Left ventricle myocardium superior (tissue), 1 donor: ENCODE measurements around the gene MERTK. TPM values are rescaled to one million over a fixed set of nuclear protein-coding genes. Genes with fewer than 3 reads are reported as not detected.
A peak's percentile ranks its signal among the peaks of the same experiment; 100 is the strongest.
"Not testable (repeated sequence)": the region's sequence is repeated elsewhere in the genome, so short reads cannot be mapped to it uniquely, and the experiment has no call there.

Experiments used
- ATAC-seq: fragments of 200-7000 bp; cut with Tn5 transposase; one replicate; pipeline ENCODE4 v1.9.1; 2020; ENCODE audit warnings: mild to moderate bottlenecking, moderate library complexity
- DNase-seq: peaks from one replicate; pipeline ENCODE4 v3.0.0-alpha.2; 2020
- intact Hi-C: fragments of 100-400 bp; cut with micrococcal nuclease; formaldehyde crosslinking; loops from one replicate; pipeline ENCODE4 v1.11.0; 2022
- total RNA-seq: library from RNA; stranded (reverse); fragmentation: NEBNext Ultra II Directional; extraction: Animal tissue kit (Norgen Biotek cat#: 25700); gene quantifications from one replicate; pipeline ENCODE4 v1.2.1, GENCODE V29; 2021
- donor health status: DM: no; HTN: yes; CAD: no; lungs with severe emphysema.

MERTK gene
- total RNA-seq, 1 donor from 2014 or later = 5.0 TPM

DNA sequence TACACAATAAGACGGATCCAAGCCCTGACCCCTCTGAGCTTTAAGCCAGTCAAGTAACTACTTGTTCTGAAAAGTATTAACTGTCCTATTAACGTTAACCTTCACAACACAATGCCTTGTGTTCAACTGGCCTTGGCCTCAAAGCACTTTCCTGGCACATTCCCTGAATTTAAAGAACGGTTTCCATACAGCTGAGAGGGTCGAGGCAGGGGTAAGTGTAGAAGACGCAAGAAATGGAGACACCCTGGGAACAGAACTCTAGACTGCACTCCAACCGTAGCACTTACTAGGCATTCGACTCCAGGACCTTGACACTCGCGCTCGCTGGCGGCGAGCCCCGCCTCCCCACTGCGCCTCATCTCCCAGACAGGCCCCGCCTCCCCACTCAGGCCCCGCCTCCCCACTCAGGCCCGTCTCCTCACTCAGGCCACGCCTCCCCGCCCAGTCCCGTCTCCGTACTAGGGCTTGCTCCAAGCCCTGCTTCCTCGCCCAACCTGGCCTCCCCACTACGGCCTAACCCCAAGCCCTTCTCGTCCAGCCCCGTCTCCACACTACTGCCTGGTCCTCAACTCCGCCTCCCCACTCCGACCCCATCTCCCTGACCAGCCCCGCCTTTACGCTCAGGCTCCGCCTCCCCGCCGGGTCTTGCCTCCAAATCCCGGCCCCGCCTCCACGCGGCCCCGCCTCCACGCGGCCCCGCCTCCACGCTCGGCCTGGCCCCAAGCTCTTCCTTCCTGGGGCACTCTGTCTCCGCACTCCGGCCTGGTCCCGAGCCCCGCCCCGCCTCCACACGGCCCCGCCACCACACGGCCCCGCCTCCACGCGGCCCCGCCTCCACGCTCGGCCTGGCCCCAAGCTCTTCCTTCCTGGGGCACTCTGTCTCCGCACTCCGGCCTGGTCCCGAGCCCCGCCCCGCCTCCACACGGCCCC, 155.8 kb downstream of the MERTK start:
- DNase-seq = peak; percentile 99
- intact Hi-C loops = loop anchor here (5.0 kb wide), 1 partner anchor 167 kb away; no protein-coding TSS in a partner anchor
- peak; percentile 77 for ATAC-seq

DNA sequence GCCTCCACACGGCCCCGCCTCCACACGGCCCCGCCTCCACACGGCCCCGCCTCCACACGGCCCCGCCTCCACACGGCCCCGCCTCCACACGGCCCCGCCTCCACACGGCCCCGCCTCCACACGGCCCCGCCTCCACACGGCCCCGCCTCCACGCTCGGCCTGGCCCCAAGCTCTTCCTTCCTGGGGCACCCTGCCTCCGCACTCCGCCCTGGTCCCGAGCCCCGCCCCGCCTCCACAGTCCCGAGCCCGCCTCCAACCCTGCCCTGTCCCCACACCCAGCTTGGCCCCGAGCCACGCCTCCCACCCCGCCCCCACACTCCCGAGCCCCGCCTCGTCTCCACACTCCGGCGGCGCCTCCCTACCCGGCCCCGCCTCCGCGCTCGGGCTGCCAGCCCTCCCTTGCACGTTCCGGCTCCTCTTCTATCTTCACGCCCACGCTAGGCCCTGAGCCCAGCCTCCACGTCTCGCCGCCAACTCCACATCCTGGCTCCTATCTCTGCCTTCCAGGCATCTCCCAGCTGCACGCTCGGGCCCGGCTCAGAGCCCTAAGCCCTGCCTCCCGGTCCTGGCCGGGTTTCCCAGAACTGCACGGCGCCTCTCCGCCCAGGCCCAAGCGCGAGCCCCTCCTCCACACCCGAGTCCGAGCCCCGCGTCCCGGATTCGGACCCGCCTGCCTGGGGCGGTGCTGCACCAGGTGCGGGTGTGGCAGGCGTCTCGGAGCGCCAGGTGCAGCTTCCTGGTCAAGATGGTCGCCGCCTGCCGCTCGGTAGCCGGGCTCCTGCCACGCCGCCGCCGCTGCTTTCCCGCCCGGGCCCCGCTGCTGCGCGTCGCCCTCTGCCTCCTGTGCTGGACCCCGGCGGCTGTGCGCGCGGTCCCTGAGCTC, 156.7 kb downstream of the MERTK start, which contains the start of gene TMEM87B:
TSS of gene TMEM87B (plus strand) at position 423 of the 883 bp plus-strand sequence. CDS start at position 746, 323 bp downstream.
- DNase-seq (peak; percentile 98), ATAC-seq (peak; percentile 79)
- intact Hi-C loops = loop anchor here (5.0 kb wide), 1 partner anchor 168 kb away; no protein-coding TSS in a partner anchor

DNA sequence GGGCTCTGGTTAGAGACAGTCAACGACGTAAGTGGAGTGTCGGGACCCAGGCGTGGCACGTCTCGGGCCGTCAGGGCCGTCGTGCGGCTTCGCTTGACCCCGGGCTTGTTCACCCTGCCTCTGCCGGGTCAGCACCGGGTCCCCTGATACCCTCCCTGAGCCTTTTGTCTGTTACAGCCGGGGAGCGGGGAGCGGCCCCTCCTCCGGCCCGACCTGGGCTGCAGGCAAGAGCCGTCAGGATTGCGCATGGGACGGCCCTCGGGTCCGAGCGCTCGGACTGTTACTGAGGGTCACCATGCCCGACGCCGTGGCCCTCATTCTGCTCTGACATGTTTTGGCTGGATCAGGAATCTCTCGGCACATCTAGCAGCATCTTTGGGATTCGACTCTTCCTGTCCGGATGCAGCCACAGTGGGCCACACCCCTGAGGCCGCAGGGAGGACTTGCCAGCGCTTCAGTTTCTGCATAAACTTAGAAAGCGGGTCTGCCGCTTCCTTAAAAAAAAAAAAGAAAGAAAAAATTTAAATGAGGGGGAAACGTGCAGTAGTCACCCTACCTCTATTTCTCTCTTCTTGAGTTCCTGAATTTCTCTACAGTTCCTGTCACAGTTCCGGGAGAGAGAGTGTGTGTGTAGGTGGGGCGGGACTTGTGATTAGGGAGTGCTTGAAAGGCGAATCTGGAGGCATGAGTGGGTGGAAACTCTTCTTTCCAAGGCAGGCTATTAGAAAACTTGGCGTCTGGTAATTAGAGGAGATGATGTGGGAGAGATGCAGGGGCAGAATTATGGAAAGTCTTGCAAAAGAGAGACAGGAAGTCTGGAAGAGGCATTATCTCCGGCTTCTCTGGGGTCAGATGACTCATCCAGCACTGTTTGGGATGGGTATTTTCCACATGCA, 157.6 kb downstream of the MERTK start:
- DNase-seq (peak; percentile 77), ATAC-seq (peak; percentile 20)
- intact Hi-C loops = no loop called here

DNA sequence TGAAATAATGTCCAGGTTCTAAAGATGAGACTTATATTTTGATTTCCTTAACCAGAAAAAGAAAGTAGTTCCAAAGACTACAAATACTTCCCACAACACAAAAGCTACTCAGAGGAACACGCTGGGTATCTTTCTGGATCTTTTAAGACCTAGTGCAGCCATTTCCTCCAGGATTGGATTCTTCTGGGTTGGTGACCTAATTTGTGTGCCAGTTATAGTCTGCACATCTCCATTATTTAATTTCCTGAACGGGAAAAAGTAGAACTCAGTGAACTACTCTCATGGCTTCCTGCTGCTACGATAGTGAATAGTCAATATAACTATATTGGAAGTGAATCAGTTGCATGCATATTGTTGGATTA, 158.2 kb downstream of the MERTK start:
- no peak for DNase-seq
- intact Hi-C loops = no loop called here

DNA sequence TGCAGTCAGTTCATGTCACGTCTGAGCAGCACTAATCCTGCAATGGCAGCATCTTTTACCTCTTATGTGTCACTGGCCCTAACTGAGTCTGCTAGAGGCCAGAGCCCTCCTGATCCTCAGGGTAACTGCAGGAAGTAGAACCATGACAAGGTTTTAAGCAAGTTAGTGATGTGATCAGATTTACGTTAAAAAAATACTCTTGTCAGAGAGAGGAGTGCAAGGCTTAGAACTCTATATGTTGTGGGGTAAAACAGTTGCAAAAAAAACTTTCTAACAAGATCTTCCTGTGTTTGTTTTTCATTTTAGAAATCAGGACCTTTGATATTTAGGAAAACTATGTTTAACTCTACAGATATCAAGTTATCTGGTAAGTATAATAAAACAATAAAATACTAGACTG, 161.3 kb downstream of the MERTK start:
- no peak for ATAC-seq
- intact Hi-C loops = no loop called here
- DNase-seq = no peak

More for the DNA sequence above, 158.2 kb downstream of the MERTK start:
- ATAC-seq = no peak

DNA sequence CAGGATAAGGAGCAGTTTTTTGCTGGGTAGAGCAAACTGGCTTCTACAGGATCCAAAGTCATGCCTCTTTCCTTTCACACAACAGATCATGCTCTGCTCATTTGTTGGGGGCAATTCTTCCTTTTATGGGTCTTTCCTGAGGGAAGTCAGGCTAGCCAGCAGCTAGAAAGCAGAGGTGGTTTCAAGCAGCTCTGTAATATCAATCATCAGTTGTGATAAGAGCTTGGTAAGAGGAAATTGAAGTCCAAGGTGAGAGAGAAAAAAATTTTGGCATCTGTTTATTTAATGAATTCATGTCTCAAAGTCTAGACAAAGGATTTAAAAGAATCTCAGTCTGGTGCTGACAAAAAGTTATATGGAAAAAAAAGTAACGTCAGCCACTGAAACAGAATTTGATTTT, 162.9 kb downstream of the MERTK start:
- ATAC-seq = no peak
- intact Hi-C loops = no loop called here
- DNase-seq = no peak

DNA sequence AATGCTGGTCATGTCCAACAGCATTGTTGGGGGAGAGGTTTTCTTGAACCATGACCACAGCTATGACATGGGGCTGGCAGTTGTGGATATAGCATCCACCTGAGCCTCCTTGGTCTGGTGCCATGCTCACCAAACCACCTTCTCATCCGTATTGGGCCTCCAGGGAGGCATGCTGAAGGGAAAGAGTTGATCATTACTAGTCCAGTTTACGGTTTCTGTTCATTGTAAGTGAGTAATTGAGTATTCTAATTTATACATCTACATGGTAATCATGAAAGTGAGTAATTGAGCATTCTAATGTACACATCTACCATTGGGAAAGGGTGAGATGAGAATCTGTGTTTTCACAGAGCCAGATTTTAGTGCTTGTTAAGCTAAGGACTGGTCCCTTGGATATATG, 163.4 kb downstream of the MERTK start:
- DNase-seq = no peak
- ATAC-seq = no peak
- intact Hi-C loops = no loop called here

DNA sequence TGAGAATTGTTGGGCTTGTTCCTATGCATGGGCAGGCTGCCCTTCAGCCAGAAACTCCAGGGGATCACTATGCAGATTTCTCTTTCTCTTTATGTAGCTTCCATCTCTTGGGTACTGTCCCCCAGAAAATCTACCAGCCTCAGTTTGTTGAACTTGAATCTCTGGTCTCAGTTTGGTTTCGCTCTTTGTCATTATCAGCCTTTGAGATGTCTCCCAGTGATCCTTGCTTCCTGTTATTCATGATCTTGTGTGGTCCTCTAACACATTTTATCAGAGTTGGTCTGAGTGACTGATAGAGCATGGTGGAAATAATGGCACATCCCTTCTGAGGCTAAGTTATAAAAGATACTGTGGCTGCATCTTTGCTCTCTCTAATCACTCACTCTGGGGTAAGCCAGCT, 164.5 kb downstream of the MERTK start:
- intact Hi-C loops = no loop called here
- no peak for ATAC-seq
- no peak for DNase-seq

DNA sequence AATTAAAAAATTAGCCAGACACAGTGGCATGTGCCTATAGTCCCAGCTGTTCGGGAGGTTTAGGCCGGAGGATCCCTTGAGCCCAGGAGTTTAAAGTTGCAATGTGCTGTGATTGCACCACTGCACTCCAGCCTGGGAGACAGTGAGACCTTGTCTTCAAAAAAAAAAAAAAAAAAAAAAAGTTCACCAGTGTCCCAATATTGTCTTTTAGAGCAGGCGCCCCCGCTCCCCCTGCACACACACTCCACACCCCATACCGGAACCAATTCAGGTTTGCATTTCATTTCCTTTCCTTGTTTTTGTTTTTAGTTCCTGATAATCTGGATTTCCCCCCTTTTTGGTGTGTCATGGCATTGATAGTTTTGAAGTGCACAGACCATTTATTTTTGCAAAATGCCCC, 167.1 kb downstream of the MERTK start:
- ATAC-seq = no peak
- intact Hi-C loops = no loop called here
- no peak for DNase-seq

DNA sequence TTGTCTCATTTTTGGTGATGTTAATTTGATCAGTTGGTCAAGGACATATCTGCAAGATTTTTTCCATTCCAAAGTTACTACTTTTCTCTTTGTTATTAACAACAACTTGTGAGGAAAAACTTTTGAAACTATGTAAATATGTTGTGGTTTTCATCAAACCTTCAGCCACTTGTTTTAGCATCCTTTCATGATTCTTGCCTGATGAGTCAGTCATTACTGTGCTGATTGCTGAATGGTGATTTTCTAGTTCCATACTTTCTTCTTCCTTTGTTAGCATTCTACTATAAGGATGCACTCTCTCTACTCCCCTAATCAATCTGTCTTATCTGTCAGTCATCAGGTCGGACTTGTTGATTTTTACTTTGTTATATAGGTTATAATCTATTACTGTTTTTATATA, 167.6 kb downstream of the MERTK start:
- DNase-seq = no peak
- intact Hi-C loops = no loop called here
- ATAC-seq = no peak

DNA sequence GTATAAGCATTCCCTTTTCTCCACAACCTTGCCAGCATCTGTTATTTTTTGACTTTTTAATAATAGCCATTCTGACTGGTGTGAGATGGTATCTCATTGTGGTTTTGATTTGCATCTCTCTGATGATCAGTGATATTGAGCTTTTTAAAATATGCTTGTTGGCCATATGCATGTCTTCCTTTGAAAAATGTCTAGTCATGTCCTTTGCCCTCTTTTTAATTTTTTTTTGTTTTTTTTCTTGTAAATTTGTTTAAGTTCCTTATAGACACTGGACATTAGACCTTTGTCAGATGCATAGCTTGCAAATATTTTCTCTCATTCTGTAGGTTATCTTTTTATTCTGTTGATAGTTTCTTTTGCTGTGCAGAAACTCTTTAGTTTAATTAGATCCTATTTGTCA, 171.4 kb downstream of the MERTK start:
- ATAC-seq, DNase-seq, intact Hi-C loops: not testable (repeated sequence)

DNA sequence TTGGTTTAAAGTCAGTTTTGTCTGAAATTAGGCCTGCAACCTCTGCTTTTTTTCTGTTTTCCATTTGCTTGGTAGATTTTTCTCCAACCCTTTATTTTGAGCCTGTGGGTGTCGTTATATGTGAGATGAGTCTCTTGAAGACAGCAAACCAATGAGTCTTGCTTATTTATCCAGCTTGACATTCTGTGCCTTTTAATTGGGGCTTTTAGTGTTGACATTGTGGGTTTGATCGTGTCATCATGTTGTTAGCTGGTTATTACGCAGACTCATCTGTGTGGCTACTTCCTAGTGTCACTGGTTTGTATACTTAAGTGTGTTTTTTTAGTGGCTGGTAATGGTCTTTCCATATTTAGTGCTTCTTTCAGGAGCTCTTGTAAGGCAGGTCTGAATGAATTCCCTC, 175.5 kb downstream of the MERTK start:
- no peak for DNase-seq
- intact Hi-C loops = no loop called here
- ATAC-seq = no peak

DNA sequence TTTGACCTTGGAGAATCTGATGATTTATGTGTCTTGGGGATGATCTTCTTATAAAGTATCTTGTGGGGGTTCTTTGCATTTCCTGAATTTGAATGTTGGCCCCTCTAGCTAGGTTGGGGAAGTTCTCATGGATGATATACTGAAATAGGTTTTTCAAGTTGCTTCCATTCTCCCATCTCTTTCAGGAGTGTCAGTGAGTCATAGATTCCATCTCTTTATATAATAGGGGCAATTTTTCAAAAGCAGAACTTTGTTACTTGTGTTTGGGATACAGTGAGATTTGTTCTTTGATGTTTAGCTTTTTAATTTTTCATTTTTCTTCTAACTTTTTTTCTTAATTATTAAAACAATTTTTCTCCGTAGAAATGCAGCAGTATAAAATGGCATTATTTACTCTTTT, 176.1 kb downstream of the MERTK start:
- intact Hi-C loops = no loop called here
- no peak for DNase-seq
- no peak for ATAC-seq

DNA sequence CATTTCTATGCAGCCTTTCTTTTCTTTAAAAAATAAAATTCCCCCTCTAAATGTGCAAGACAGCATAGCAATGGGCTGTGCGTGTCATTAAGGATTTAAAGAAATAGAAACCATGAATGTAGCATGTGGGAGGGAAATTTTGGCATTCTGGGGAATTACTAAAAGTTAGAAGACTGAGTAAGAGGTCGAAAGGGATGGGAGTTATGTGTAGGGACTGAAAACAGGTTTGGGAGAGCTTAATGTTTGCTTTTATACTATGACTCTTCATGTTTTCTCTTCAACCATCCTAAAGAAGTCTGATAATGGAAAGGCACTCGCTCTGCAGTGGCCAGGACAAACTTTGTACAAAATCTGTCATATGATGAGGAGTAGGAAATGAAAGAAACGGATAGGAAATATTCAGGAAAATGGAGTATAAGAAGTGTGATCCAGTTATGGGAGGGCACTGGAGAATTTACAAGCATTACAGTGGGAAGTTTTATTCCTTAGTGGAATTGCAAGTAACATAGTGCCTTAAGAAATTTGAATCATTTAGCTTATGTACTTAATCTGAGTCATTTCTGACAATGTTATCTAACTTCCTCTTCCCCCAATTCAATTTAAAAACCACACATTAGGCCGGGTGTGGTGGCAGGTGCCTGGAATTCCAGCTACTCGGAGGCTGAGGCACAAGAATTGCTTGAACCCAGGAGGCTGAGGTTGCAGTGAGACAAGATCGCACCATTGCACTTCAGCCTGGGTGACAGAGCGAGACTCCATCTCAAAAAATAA, 177.3 kb downstream of the MERTK start:
- intact Hi-C loops = no loop called here
- ATAC-seq (peak; percentile 29), DNase-seq (no peak)

DNA sequence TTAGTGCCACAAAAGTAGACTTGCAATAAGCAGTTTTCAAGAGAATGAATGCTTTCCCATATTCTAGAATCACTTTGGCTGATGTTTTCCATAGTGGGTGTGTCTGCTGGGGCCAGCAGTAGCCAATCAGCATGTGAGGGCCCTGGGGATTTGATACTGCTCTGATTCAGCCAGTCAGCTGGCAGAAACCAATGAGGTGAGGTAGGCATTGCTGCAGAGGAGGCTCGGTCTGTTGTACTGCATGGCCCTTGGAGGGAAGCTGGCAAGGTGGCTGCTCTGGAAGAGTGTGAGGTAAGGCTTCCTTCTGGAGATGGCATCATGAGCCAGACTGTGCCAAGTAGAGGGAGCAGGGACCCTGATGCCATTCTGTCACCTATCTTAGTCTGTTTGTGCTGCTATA, 179.4 kb downstream of the MERTK start:
- ATAC-seq (no peak), DNase-seq (no peak)
- intact Hi-C loops = no loop called here
